ENCODE measurements around the gene L1TD1. TPM values are rescaled to one million over a fixed set of nuclear protein-coding genes. Genes with fewer than 3 reads are reported as not detected.
A peak's percentile ranks its signal among the peaks of the same experiment; 100 is the strongest.
"Not testable (repeated sequence)": the region's sequence is repeated elsewhere in the genome, so short reads cannot be mapped to it uniquely, and the experiment has no call there.

L1TD1 gene
- total RNA-seq = 0.29 TPM

DNA sequence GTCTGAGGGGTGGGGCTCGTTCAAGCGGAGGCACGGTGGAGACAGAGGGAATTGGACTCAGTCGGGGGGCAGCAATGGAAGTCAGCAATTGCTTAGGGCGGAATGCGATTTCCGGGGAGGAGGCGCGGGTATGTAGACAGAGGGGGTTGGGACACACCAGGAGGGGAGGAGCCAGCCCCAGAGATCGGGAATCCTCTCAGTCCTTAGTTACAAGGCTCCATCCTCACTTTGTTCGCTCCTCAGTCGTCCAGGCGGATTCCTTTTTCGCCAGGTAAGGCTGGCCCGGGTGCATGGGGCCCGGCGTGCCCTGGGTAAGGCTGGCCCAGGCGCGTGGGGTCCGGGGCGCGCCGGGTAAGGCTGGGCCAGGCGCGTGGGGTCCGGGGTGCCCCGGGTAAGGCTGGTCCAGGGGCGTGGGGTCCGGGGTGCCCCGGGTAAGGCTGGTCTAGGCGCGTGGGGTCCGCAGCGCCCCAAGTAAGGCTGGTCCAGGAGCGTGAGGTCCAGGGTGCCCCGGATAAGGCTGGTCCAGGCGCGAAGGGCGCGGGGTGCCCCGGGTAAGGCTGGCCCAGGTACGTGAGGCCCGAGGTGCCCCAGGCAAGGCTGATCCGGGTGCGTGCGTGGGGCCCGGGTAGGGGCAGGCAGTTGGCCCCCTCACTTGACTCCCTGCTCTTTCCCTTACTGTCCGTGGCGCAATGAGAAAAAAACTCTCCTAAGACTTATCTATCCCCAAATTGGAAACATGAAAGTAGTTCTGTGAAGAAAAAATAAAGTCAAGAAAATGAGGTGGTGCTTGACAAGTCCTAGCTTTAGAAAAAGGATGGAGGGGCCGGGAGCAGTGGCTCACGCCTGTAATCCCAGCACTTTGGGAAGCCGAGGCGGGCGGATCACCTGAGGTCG is at the start of gene L1TD1:
Gene L1TD1, plus strand, starts transcription at position 199 of the 894 bp plus-strand sequence. CDS start 11,780 bp downstream, outside the sequence.
- DNase-seq (ENCODE audit: low spot score) = no peak

DNA sequence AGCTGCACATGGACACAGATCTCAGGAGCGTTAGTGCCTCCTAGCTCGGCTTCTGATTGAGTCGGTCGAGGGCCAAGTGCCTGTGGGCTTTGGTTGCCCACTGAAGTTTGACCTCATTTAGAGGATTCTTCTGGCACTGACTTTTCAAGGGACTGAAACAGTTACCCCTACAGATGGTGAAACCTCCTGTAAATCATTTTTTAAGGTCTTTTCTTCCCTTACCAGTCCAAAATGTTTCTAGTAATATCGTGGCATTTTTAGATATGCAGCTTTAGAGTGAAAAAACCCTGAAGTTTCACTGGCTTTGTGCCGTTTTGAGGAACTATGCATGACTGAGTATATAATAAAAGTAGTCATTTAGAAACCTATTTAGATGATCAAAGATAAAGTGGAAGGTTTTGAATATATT is 34.7 kb upstream of the L1TD1 start:
- DNase-seq (ENCODE audit: low spot score) = no peak

- DNase-seq (ENCODE audit: low spot score) = no peak
These were observed 32.9 kb upstream of the L1TD1 start for GRCh38 chr1:62161711-62162110.

GRCh38 chr1:62170380-62170779 is 24.3 kb upstream of the L1TD1 start:
- not testable (repeated sequence) for DNase-seq (ENCODE audit: low spot score)

DNA sequence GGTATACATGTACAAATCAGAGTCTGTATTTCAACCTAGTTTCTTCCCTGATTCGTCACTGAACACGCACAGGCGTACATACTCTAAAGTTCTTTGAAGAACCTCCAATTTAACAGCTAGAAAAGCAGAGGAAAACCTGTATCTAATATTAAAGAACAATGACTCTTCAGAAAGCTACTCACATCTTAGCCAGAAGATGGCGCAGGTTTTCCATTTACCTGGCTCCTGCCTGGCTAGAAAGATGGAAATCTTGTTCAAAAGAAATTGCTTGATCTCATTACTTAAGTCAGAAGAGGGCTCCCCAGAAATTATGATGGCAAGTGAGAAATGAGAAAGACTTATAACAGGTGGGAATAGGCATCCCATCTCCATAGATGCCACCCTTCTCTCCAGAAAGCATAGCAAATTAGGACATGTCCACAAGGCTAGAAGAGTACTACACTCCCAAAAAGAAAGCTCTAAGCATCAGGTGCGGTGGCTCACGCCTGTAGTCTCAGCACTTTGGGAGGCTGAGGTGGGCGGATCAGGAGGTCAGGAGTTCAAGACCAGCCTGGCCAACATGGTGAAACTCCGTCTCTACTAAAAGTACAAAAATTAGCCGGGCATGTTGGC is 19.0 kb upstream of the L1TD1 start:
- peak; percentile 41 for DNase-seq (ENCODE audit: low spot score)

DNA sequence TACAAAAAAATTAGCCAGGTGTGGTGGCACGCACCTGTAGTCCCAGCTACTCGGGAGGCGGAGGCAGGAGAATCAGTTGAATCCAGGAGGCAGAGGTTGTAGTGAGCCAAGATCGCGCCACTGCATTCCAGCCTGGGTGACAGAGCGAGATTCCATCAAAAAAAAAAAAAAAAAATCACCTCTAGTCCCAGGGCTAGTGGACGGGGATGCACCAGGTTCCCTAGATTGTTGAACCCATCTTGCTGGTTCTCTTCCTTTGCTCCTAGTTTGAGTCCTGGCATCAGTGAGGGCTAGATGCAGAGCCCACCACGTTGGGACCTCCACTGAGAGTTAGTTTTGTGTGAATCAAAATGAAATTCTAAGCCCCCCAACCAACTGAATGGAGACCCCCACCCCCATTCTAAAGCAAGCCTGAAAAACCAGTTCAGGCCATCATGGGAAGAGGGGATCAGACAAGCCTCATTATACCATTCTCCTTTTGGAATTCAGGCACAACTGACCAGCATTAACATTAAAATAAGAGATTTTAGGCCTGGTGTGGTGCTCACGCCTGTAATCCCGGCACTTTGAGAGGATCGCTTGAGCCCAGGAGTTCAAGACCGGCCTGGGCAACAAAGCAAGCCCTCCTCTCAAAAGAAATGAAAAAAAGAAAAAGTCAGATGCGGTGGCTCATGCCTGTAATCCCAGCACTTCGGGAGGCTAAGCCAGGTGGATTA is 17.9 kb upstream of the L1TD1 start:
- no peak for DNase-seq (ENCODE audit: low spot score)

DNA sequence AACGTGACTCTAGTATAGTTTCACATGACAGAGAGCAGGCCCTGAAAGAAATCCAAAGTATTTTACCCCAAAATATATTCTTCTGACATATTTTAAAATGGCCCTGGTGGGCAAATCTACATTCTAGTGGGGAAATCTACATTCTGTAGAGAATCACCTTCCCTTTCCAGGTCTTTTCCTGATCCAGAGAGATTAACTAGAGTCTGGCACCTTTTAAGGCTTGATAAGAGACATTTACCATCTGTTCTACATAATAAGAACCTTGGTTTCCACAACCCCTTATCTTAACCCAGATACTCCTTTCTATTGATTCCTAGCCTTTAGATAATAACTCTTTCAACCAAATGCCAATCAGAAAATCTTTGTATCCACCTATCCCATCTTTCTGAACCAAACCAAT is 17.0 kb upstream of the L1TD1 start:
- DNase-seq (ENCODE audit: low spot score) = no peak

- DNase-seq (ENCODE audit: low spot score) = no peak
These were observed 16.3 kb upstream of the L1TD1 start for GRCh38 chr1:62178372-62178771.

GRCh38 chr1:62180054-62180453 is 14.6 kb upstream of the L1TD1 start:
- not testable (repeated sequence) for DNase-seq (ENCODE audit: low spot score)

- DNase-seq (ENCODE audit: low spot score) = no peak
These were observed 14.0 kb upstream of the L1TD1 start for GRCh38 chr1:62180639-62181038.

- DNase-seq (ENCODE audit: low spot score) = no peak
These were observed 13.1 kb upstream of the L1TD1 start for GRCh38 chr1:62181532-62181931.

DNA sequence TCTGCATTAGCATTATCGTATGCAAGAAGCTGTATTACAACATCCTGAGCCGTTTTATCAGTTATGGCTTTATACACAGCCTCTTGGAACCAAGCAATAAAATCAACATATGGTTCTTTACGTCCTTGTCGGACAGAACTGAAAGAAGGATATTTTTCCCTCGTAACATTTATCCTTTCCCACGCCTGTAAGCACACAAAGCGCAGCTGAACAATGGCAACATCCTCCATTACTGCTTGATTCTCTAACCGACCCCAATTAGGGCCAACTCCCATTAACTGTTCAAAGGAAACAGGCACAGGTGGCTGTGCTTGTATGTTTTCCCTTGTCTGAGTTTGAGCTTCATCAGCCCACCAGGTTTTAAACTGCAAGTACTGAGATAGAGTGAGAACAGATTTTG is 12.5 kb upstream of the L1TD1 start:
- not testable (repeated sequence) for DNase-seq (ENCODE audit: low spot score)

GRCh38 chr1:62183164-62184020 is 11.3 kb upstream of the L1TD1 start:
- DNase-seq (ENCODE audit: low spot score) = not testable (repeated sequence)

GRCh38 chr1:62184336-62184735 is 10.3 kb upstream of the L1TD1 start:
- no peak for DNase-seq (ENCODE audit: low spot score)

- DNase-seq (ENCODE audit: low spot score) = not testable (repeated sequence)
These were observed 9.4 kb upstream of the L1TD1 start for GRCh38 chr1:62185233-62185632.

DNA sequence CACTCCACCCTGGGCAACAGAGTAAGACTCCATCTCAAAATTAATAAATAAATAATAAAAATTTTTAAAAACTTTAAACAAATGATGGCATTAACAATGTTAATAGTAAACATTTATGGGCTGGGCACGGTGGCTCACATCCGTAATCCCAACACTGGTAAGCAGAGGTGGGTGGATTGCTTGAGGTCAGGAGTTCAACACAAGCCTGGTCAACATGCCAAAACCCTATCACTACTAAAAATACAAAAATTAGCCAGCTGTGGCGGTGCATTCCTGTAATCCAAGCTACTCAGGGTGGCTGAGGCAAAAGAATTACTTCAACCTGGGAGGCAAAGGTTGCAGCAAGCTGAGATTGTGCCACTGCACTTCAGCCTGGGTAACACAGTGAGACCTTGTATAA is 9.0 kb upstream of the L1TD1 start:
- no peak for DNase-seq (ENCODE audit: low spot score)

- DNase-seq (ENCODE audit: low spot score) = no peak
These were observed 7.1 kb upstream of the L1TD1 start for GRCh38 chr1:62187548-62187947.

GRCh38 chr1:62188111-62188510 is 6.5 kb upstream of the L1TD1 start:
- no peak for DNase-seq (ENCODE audit: low spot score)

GRCh38 chr1:62196086-62196690 is 1.5 kb downstream of the L1TD1 start:
- DNase-seq (ENCODE audit: low spot score) = no peak

GRCh38 chr1:62198069-62198780 is 3.6 kb downstream of the L1TD1 start:
- DNase-seq (ENCODE audit: low spot score) = no peak

- no peak for DNase-seq (ENCODE audit: low spot score)
These were observed 4.1 kb downstream of the L1TD1 start for GRCh38 chr1:62198781-62199125.

All from mucosa of gallbladder (tissue), 1 donor.